Measurements from ENCODE around the gene RPRML.
"Not testable (repeated sequence)": the region's sequence is repeated elsewhere in the genome, so short reads cannot be mapped to it uniquely, and the experiment has no call there.

The RPRML gene

GRCh38 chr17:46975287-46975686 lies 3.8 kb downstream of the RPRML start:
- no peak for DNase-seq

DNA sequence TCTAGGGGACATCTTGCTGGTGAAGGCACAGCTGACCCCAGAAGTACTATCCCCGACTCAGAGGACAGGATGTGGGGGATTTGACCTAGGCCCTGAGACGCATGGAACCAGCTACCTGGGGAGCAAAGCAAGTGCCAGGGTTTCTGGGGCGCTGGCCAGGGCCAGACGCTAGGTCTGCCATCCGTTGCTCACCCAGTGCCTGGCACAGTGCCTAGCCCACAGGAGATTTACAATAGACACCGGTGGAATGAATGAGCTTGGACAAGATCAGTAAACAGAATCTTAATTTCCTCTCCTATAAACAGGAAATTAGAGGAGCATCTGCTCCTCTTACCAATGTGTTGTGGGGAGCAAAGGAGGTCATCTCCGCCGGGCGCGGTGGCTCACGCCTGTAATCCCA lies 5.0 kb downstream of the RPRML start:
- no peak for DNase-seq

GRCh38 chr17:46972346-46972745 lies 6.7 kb downstream of the RPRML start:
- no peak for DNase-seq

DNA sequence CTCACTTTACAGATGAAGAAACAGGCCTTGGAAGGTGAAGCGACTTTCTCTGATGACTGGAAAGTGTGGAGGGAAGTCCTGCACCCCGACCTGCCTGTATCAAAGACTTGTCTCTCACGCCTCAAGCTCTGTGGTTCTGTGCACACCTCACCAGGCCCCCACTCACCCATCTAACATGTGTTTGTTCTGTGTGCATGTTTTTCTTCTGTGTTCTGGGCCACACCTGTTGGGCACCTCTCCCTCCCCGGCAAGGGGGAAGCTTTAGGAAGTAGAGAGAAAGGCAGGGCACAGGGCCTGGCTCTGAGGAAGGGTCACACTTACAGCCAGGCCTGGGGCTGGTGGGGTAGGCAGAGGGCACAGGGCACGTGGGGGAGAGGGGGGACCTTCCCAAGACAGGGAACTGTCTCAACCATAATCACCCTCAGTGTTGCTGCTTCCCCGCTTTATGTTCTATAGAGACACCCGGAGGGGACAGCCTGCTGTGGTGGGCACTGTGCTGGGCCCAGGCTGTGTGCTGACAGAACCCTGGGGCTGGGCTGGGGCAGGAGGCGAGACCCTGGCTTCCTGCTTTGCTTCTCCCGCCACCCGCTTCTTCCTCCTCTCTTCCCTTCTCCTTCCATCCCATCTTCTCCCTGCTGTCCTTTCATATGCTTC lies 7.3 kb downstream of the RPRML start:
- no peak for DNase-seq

- DNase-seq = no peak
Measured at GRCh38 chr17:46968896-46969295, 10.2 kb downstream of the RPRML start.

GRCh38 chr17:46968224-46968834 lies 10.7 kb downstream of the RPRML start:
- peak; percentile 34 for DNase-seq

DNA sequence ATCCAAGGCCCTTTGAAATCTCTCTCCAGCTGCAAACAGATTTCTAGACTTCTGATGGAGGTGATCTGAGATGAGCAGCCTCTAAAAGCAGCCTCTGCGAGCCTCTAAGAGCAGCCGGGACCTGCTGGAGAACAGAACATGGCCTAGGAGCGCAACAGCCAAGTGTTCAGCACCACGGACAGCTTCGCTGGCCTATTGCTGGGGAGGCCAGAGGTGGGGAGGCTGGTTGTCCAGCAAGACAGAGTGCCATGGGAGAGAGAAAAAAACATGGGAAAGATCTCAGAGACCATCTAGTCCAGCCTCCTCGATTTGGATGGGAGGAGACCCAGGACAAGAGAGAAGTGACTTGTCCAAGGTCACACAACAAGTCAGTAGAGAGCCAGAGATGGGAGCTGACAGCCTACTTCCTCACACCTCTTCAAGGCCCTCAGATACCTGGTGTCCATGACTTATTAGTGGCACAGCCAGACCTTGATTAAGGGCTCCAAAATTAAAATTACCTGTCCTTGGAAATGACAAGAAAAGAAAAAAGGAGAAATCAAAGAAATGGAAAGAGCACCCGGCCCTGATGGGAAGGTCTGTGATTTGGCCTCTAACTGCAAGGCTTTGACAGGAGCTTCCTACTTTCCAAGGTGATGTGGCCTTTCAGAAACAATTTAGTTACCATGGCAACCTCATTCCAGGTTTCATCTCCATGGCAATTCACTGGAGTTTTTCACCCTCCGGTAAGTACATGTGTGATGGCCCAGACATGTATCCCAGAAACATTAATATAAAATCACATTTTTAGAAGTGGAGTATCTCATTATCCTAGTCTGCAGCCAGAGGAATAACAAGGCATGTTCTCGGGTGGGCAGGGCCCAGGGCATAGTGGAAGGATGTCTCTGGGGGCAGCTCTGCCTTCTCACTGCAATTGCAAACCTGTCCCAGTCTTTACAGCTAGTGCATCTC lies 14.5 kb downstream of the RPRML start:
- DNase-seq = peak; percentile 44

DNA sequence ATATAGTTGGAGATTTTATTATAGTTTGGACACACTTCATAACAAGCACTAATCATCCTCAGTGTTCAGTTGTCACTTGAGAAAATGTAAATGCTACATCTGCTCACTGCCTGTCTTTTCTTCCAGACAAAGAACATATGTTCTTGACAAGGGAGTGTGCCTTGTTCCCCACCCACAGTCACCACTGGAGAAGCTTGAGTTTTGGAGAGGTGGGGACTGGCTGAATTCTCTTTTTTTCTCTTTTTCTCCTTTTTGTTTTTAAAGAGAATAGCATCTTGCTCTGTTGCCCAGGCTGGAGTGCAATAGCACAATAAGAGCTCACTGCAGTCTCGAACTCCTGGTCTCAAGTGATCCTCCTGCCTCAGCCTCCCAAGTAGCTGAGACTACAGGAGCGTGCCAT lies 15.5 kb downstream of the RPRML start:
- no peak for DNase-seq

DNA sequence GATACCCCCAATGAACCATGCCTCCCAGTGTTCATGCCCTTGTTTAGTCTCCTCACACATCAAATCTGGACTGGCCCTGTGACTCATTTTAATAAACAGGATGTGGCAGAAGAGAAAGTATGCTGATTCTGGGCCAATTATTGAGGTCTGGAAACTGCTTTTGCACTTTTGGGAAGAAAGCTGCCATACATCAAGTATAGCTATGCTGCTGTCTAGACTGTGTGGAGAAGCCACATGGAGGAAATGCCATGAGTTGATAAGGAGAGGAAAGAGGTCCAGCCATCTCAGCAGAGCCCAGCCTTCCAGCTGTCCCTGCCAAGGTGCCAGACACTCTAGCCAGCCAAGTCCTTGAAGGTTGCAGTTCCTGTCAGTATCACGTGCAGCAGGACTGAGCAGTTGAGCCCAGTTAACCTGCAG lies 16.7 kb downstream of the RPRML start:
- DNase-seq = peak; percentile 30

- DNase-seq = no peak
Measured at GRCh38 chr17:46960152-46960551, 18.9 kb downstream of the RPRML start.

GRCh38 chr17:46958041-46958591 lies 20.9 kb downstream of the RPRML start:
- no peak for DNase-seq

DNA sequence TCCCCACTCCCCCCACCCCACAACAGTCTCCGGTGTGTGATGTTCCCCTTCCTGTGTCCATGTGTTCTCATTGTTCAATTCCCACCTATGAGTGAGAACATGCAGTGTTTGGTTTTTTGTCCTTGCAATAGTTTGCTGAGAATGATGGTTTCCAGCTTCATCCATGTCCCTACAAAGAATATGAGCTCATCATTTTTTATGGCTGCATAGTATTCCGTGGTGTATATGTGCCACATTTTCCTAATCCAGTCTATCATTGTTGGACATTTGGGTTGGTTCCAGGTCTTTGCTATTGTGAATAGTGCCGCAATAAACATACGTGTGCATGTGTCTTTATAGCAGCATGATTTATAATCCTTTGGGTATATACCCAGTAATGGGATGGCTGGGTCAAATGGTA lies 25.9 kb downstream of the RPRML start:
- not testable (repeated sequence) for DNase-seq

DNA sequence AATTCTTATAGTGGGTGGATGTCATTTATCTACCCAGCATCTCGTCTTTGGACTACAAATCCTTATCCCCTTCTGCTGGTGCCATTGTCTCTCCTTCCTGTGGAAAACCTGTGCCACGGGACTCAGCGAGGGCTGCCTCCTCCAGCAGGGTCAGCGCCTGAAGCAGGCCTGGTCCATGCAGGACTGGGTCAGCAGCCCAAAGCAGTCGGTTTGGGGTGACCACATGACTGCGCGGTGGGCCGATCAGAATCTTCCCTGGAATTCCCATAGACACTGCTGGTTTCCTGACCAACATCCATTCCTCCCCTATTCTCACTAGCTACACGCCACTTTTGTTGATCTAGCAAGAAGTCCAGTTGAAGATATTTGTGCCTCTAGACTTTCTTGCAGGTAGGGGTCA lies 26.9 kb downstream of the RPRML start:
- DNase-seq = no peak

DNA sequence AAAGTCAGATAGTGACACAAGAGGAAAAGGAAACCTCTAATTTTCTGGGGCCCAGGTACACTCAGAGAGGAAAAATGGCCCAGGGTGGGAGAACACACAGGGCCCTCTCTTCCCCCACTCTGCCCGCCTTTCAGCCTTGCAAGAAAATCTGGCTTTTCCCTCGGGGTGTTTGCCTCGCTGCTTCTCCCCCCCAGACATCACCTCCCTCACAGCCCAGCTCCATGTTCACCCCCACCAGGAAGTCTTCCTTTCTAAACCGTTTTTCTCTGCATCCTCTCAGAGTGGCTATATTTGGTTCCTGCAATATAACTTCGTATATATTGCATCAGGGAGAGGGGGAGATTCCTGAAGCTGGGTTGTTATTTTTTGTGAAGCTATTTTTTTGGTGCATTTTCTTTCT lies 27.3 kb downstream of the RPRML start:
- no peak for DNase-seq

- DNase-seq = no peak
Measured at GRCh38 chr17:46950997-46951621, 27.9 kb downstream of the RPRML start.

GRCh38 chr17:46950342-46950996 lies 28.6 kb downstream of the RPRML start:
- no peak for DNase-seq

DNA sequence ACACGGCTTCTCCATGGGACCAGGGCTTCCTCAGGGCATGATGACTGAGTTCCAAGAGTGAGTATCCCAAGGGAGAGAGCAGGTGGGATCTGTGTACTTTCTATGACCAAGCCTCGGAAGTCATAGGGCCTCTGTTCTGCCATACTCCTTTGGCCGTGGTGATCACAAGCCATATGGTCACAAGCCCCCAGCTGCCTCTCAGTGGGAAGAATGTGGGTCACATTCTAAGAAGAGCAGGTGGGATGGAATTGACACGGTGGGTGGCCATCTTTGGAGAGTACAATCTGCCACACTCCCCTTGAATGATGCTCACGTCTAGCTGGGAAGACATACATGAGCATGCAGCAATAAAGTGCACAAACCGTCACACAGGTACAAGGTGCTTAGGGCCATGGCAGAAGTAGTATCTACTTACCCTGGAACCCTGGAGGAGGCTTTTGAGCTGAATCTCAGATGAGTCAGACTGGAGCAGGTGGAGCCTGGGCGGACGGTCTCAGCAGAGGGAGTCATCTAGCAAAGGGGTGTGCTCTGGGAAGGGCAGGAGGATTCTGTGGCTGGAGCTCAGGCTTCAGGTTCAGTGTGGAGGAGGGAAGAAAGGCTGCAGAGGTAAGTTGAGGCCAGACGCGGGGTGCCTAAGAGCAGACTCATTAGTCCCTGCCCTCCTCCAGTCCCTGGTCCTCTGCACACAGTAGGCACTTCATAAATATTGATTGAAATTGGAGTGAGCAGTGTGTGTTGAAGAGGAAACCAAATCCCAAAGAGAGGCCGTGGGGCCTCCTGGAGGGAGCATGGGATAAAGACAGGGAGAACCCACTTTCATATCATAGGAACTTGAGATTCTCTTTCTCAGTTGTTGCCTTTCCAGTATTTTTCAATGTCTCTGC lies 29.5 kb downstream of the RPRML start:
- peak; percentile 66 for DNase-seq

GRCh38 chr17:46948544-46948943 lies 30.5 kb downstream of the RPRML start:
- DNase-seq = no peak

GRCh38 chr17:46947216-46947615 lies 31.8 kb downstream of the RPRML start:
- no peak for DNase-seq

GRCh38 chr17:46944931-46945330 lies 34.1 kb downstream of the RPRML start:
- DNase-seq = peak; percentile 79

Measured in DMS53 (cell line).